ENCODE measurements around the gene PPP1R9A. TPM values are rescaled to one million over a fixed set of nuclear protein-coding genes. Genes with fewer than 3 reads are reported as not detected.

The PPP1R9A gene
- total and polyA plus RNA-seq, 3 experiments from 2014 or later: 0.02 TPM; not detected in 2

- no peaks in the 10 kb centered on the region for H3K27me3 Mint-ChIP-seq
- Histone ChIP-seq H3K27ac (ENCODE audit: low read depth, low read length) (no peak overlapping the region), H3K27me3 (ENCODE audit: insufficient read depth, low read length, poor library complexity, severe bottlenecking) (no peaks in the 10 kb centered on the region), H3K36me3 (ENCODE audit: insufficient read depth, low read length) (no peaks in the 10 kb centered on the region), H3K4me1 (ENCODE audit: insufficient read depth, low read length) (peaks cover 5% of the 10 kb centered on the region), H3K4me3 (ENCODE audit: low read length) (no peak overlapping the region), H3K9me3 (ENCODE audit: low read length) (no peaks in the 10 kb centered on the region)
- H3K4me1 Mint-ChIP-seq: peaks cover 9 to 20% (median 15%) of the 10 kb centered on the region in 3 donors
- POLR2A ChIA-PET: no interaction called here
- no peak overlapping the region for H3K4me3 Mint-ChIP-seq
- H3K9me3 Mint-ChIP-seq: no peaks in the 10 kb centered on the region
- no peaks in the 10 kb centered on the region for H3K36me3 Mint-ChIP-seq
- DNase-seq: no peak
- CTCF ChIA-PET: no interaction called here
- no peak overlapping the region for H3K27ac Mint-ChIP-seq
Observed at GRCh38 chr7:95334447-95334846, 427.1 kb downstream of the PPP1R9A start.

GRCh38 chr7:95335093-95335492, 427.7 kb downstream of the PPP1R9A start:
- no peak for DNase-seq
- H3K27me3 ChIP-seq (ENCODE audit: insufficient read depth, low read length, poor library complexity, severe bottlenecking): no peaks in the 10 kb centered on the region
- peaks cover 5% of the 10 kb centered on the region for H3K4me1 ChIP-seq (ENCODE audit: insufficient read depth, low read length)
- Mint-ChIP-seq H3K27ac (peak overlapping the region in 1 of 8 donors; percentile 39), H3K36me3 (no peaks in the 10 kb centered on the region), H3K4me3 (no peak overlapping the region), H3K4me1 (peaks cover 7 to 17% (median 13%) of the 10 kb centered on the region in 3 donors), H3K27me3 (peaks cover 0 to under 1% of the 10 kb centered on the region in 2 donors), H3K9me3 (no peaks in the 10 kb centered on the region)
- no peak overlapping the region for H3K27ac ChIP-seq (ENCODE audit: low read depth, low read length)
- POLR2A ChIA-PET: no interaction called here
- CTCF ChIA-PET: no interaction called here
- no peaks in the 10 kb centered on the region for H3K9me3 ChIP-seq (ENCODE audit: low read length)
- H3K36me3 ChIP-seq (ENCODE audit: insufficient read depth, low read length): no peaks in the 10 kb centered on the region
- no peak overlapping the region for H3K4me3 ChIP-seq (ENCODE audit: low read length)

- Mint-ChIP-seq H3K27ac (no peak overlapping the region), H3K9me3 (no peaks in the 10 kb centered on the region), H3K4me1 (peaks cover 0 to 4% (median 0%) of the 10 kb centered on the region in 3 donors), H3K4me3 (no peak overlapping the region), H3K27me3 (peaks cover 0 to 2% of the 10 kb centered on the region in 2 donors), H3K36me3 (no peaks in the 10 kb centered on the region)
- ChIA-PET POLR2A (no interaction called here), CTCF (no interaction called here)
- H3K27me3 ChIP-seq (ENCODE audit: insufficient read depth, low read length, poor library complexity, severe bottlenecking): no peaks in the 10 kb centered on the region
- no peak for DNase-seq
- H3K9me3 ChIP-seq (ENCODE audit: low read length): no peaks in the 10 kb centered on the region
- no peaks in the 10 kb centered on the region for H3K36me3 ChIP-seq (ENCODE audit: insufficient read depth, low read length)
- no peak overlapping the region for H3K27ac ChIP-seq (ENCODE audit: low read depth, low read length)
- H3K4me3 ChIP-seq (ENCODE audit: low read length): no peak overlapping the region
- H3K4me1 ChIP-seq (ENCODE audit: insufficient read depth, low read length): no peaks in the 10 kb centered on the region
Observed at GRCh38 chr7:95338832-95339231, 431.4 kb downstream of the PPP1R9A start.

GRCh38 chr7:95340491-95340890, 433.1 kb downstream of the PPP1R9A start:
- ChIA-PET CTCF (no interaction called here), POLR2A (no interaction called here)
- DNase-seq: no peak
- Mint-ChIP-seq H3K4me1 (no peaks in the 10 kb centered on the region), H3K4me3 (no peak overlapping the region), H3K36me3 (no peaks in the 10 kb centered on the region), H3K27ac (no peak overlapping the region), H3K27me3 (peaks cover 2 to 3% of the 10 kb centered on the region in 2 donors), H3K9me3 (no peaks in the 10 kb centered on the region)
- Histone ChIP-seq H3K9me3 (ENCODE audit: low read length) (no peaks in the 10 kb centered on the region), H3K36me3 (ENCODE audit: insufficient read depth, low read length) (no peaks in the 10 kb centered on the region), H3K27ac (ENCODE audit: low read depth, low read length) (no peak overlapping the region), H3K4me3 (ENCODE audit: low read length) (no peak overlapping the region), H3K4me1 (ENCODE audit: insufficient read depth, low read length) (no peaks in the 10 kb centered on the region), H3K27me3 (ENCODE audit: insufficient read depth, low read length, poor library complexity, severe bottlenecking) (no peaks in the 10 kb centered on the region)

GRCh38 chr7:95342029-95342428, 434.6 kb downstream of the PPP1R9A start:
- Histone ChIP-seq H3K4me3 (ENCODE audit: low read length) (no peak overlapping the region), H3K27me3 (ENCODE audit: insufficient read depth, low read length, poor library complexity, severe bottlenecking) (no peaks in the 10 kb centered on the region), H3K36me3 (ENCODE audit: insufficient read depth, low read length) (no peaks in the 10 kb centered on the region), H3K9me3 (ENCODE audit: low read length) (no peaks in the 10 kb centered on the region), H3K4me1 (ENCODE audit: insufficient read depth, low read length) (no peaks in the 10 kb centered on the region), H3K27ac (ENCODE audit: low read depth, low read length) (no peak overlapping the region)
- Mint-ChIP-seq H3K27me3 (peaks cover 3 to 4% of the 10 kb centered on the region in 2 donors), H3K9me3 (no peaks in the 10 kb centered on the region), H3K36me3 (no peaks in the 10 kb centered on the region), H3K4me3 (no peak overlapping the region), H3K27ac (no peak overlapping the region), H3K4me1 (no peaks in the 10 kb centered on the region)
- no peak for DNase-seq
- ChIA-PET CTCF (no interaction called here), POLR2A (no interaction called here)

GRCh38 chr7:95342642-95343307, 435.4 kb downstream of the PPP1R9A start:
- Histone ChIP-seq H3K4me3 (ENCODE audit: low read length) (no peak overlapping the region), H3K27me3 (ENCODE audit: insufficient read depth, low read length, poor library complexity, severe bottlenecking) (no peaks in the 10 kb centered on the region), H3K27ac (ENCODE audit: low read depth, low read length) (no peak overlapping the region), H3K4me1 (ENCODE audit: insufficient read depth, low read length) (no peaks in the 10 kb centered on the region), H3K36me3 (ENCODE audit: insufficient read depth, low read length) (no peaks in the 10 kb centered on the region), H3K9me3 (ENCODE audit: low read length) (no peaks in the 10 kb centered on the region)
- no peak overlapping the region for H3K4me3 Mint-ChIP-seq
- POLR2A ChIA-PET: no interaction called here
- H3K27me3 Mint-ChIP-seq: peaks cover 5 to 6% of the 10 kb centered on the region in 2 donors
- no peaks in the 10 kb centered on the region for H3K4me1 Mint-ChIP-seq
- no peaks in the 10 kb centered on the region for H3K36me3 Mint-ChIP-seq
- DNase-seq: no peak
- CTCF ChIA-PET: no interaction called here
- H3K27ac Mint-ChIP-seq: no peak overlapping the region
- H3K9me3 Mint-ChIP-seq: no peaks in the 10 kb centered on the region
